SIG-M5 treated with dmso at 0.1 percent for 504 hours (cell line): Measurements from ENCODE around the gene NONO.
"Not testable (repeated sequence)": the region's sequence is repeated elsewhere in the genome, so short reads cannot be mapped to it uniquely, and the experiment has no call there.

Experiments used
- DNase-seq: peaks from one replicate; lab custom pipeline; 2025; ENCODE audit not compliant: unreplicated experiment; lab: John Stamatoyannopoulos, UW

The NONO gene

GRCh38 chrX:71283403-71284143 is at the start of gene NONO:
NONO (plus strand) TSS chrX:71283635; CDS start chrX:71290638, 7,003 bp downstream.
- DNase-seq, result peak; percentile 97

GRCh38 chrX:71235482-71235881 is 48.0 kb upstream of the NONO start:
- no peak for DNase-seq

GRCh38 chrX:71236836-71237235 is 46.6 kb upstream of the NONO start:
- DNase-seq, result no peak

- no peak for DNase-seq
These were observed 43.7 kb upstream of the NONO start for GRCh38 chrX:71239781-71240180.

- no peak for DNase-seq
These were observed 42.1 kb upstream of the NONO start for GRCh38 chrX:71241301-71241700.

GRCh38 chrX:71244359-71245128 is 38.9 kb upstream of the NONO start:
- no peak for DNase-seq

- DNase-seq, result no peak
These were observed 38.3 kb upstream of the NONO start for GRCh38 chrX:71245159-71245558.

- no peak for DNase-seq
These were observed 32.6 kb upstream of the NONO start for GRCh38 chrX:71250841-71251240.

- DNase-seq, result no peak
These were observed 31.9 kb upstream of the NONO start for GRCh38 chrX:71251466-71251973.

GRCh38 chrX:71252221-71252620 is 31.2 kb upstream of the NONO start:
- no peak for DNase-seq

- DNase-seq, result peak; percentile 2
These were observed 30.0 kb upstream of the NONO start for GRCh38 chrX:71253253-71254091.

- DNase-seq, result peak; percentile 71
These were observed 29.1 kb upstream of the NONO start, which contains the start of gene ZMYM3 for GRCh38 chrX:71254092-71254963. ZMYM3 (minus strand) TSS chrX:71254140; CDS start chrX:71253255, 885 bp downstream.

- DNase-seq, result no peak
These were observed 27.4 kb upstream of the NONO start for GRCh38 chrX:71256051-71256450.

- DNase-seq, result no peak
These were observed 26.6 kb upstream of the NONO start for GRCh38 chrX:71256856-71257255.

GRCh38 chrX:71268624-71269023 is 14.8 kb upstream of the NONO start:
- DNase-seq, result not testable (repeated sequence)

GRCh38 chrX:71269801-71270395 is 13.5 kb upstream of the NONO start:
- no peak for DNase-seq

GRCh38 chrX:71272313-71272712 is 11.1 kb upstream of the NONO start:
- DNase-seq, result not testable (repeated sequence)

- not testable (repeated sequence) for DNase-seq
These were observed 2.1 kb upstream of the NONO start for GRCh38 chrX:71281300-71281699.

- DNase-seq, result no peak
These were observed 677 bp upstream of the NONO start for GRCh38 chrX:71282514-71283402.
